ENCODE measurements around the gene KCNJ16. TPM values are rescaled to one million over a fixed set of nuclear protein-coding genes. Genes with fewer than 3 reads are reported as not detected.

KCNJ16 gene
- total and polyA plus RNA-seq, 4 donors = 26.8 to 82.7 (median 62.4) TPM

DNA sequence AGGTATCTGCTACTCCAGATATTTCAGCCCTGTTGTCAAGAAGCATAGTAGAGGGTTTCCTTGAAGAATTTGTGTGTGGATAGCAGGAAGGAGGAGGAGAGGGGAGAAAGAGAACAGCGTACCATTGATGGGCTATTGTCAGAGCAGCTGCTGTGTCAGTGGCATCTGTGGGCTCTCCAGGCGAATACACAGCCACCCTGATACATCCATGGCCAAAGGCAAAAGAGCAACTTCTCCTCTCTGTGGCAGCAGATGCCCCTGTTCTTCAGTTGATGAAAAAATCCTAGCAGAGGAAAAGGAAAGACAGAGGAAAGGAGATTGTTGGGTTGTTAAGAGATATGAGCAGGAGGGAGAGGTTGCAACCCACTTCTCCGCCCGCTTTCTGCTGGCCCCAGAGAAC, 82.1 kb downstream of the KCNJ16 start:
- Histone ChIP-seq H3K27me3 (ENCODE audit: control insufficient read depth, insufficient read depth, low read length) (no peaks in the 10 kb centered on the region), H3K36me3 (ENCODE audit: control insufficient read depth, insufficient read depth, low read length) (no peaks in the 10 kb centered on the region), H3K4me1 (ENCODE audit: control insufficient read depth, insufficient read depth, low read length) (no peaks in the 10 kb centered on the region), H3K4me3 (ENCODE audit: low read depth, low read length) (no peak overlapping the region), H3K9me3 (ENCODE audit: control insufficient read depth, insufficient read depth, low read length) (no peaks in the 10 kb centered on the region), H3K27ac (ENCODE audit: low read depth, low read length) (no peak overlapping the region)
- no peak for DNase-seq (ENCODE audit: low read depth in 4 of 6, low spot score in 6 of 6)
- 87% methylated on average over 3 of the region's 4 CpGs for WGBS (ENCODE audit: insufficient coverage)

GRCh38 chr17:70158180-70158579, 83.2 kb downstream of the KCNJ16 start:
- H3K9me3 ChIP-seq (ENCODE audit: control insufficient read depth, insufficient read depth, low read length) = no peaks in the 10 kb centered on the region
- 40% methylated on average over 1 of the region's 4 CpGs for WGBS (ENCODE audit: insufficient coverage)
- DNase-seq (ENCODE audit: low read depth in 4 of 6, low spot score in 6 of 6) = no peak
- no peaks in the 10 kb centered on the region for H3K27me3 ChIP-seq (ENCODE audit: control insufficient read depth, insufficient read depth, low read length)
- no peak overlapping the region for H3K27ac ChIP-seq (ENCODE audit: low read depth, low read length)
- no peaks in the 10 kb centered on the region for H3K4me1 ChIP-seq (ENCODE audit: control insufficient read depth, insufficient read depth, low read length)
- no peaks in the 10 kb centered on the region for H3K36me3 ChIP-seq (ENCODE audit: control insufficient read depth, insufficient read depth, low read length)
- no peak overlapping the region for H3K4me3 ChIP-seq (ENCODE audit: low read depth, low read length)

DNA sequence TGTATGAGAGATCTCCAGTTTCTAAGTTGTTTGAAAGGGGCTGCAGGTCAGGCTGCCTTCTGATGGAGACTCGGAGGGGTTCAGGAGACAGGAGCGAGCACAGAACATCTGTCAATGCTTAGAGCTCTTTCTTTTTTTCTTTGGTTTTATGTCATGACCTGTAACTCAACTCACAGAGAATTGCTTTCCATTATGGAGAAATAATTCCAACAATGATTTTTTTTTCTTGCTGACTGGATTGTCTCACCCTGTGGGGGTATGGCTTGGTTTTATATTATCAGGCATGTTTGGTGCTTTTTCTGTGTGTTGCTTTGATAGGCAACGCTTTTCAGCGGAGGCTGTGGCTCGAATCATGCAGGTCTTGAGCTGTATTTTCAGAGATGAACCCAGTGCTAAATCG, 83.6 kb downstream of the KCNJ16 start:
- Histone ChIP-seq H3K27ac (ENCODE audit: low read depth, low read length) (no peak overlapping the region), H3K36me3 (ENCODE audit: control insufficient read depth, insufficient read depth, low read length) (no peaks in the 10 kb centered on the region), H3K27me3 (ENCODE audit: control insufficient read depth, insufficient read depth, low read length) (no peaks in the 10 kb centered on the region), H3K4me1 (ENCODE audit: control insufficient read depth, insufficient read depth, low read length) (no peaks in the 10 kb centered on the region), H3K4me3 (ENCODE audit: low read depth, low read length) (no peak overlapping the region), H3K9me3 (ENCODE audit: control insufficient read depth, insufficient read depth, low read length) (no peaks in the 10 kb centered on the region)
- WGBS (ENCODE audit: insufficient coverage) = 49% methylated on average over 5 of the region's 6 CpGs
- no peak for DNase-seq (ENCODE audit: low read depth in 4 of 6, low spot score in 6 of 6)

DNA sequence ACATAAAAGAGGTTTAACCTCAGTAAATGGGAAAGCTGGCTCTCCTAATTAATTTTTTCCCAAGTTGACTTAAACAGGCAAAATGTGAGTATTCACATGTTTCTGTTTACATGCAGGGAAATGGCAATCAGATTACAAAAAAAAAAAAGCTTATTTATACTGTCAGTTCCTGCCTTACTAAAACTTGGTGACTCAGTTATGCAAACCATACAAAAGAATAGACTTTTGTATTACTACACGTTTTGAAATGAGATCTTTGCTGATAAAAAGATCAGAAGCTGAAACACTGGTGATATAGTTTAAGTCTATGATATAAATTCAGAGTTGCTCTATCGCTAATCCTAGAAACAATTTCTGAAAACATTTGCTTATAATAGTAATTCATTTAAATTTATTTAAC, 85.0 kb downstream of the KCNJ16 start:
- Histone ChIP-seq H3K27ac (ENCODE audit: low read depth, low read length) (no peak overlapping the region), H3K4me3 (ENCODE audit: low read depth, low read length) (no peak overlapping the region), H3K27me3 (ENCODE audit: control insufficient read depth, insufficient read depth, low read length) (no peaks in the 10 kb centered on the region), H3K9me3 (ENCODE audit: control insufficient read depth, insufficient read depth, low read length) (no peaks in the 10 kb centered on the region), H3K36me3 (ENCODE audit: control insufficient read depth, insufficient read depth, low read length) (no peaks in the 10 kb centered on the region), H3K4me1 (ENCODE audit: control insufficient read depth, insufficient read depth, low read length) (no peaks in the 10 kb centered on the region)
- whole genome bisulfite sequencing (ENCODE audit: insufficient coverage) = no CpG with 5 or more reads among the region's 2 CpGs
- DNase-seq (ENCODE audit: low read depth in 4 of 6, low spot score in 6 of 6) = no peak

DNA sequence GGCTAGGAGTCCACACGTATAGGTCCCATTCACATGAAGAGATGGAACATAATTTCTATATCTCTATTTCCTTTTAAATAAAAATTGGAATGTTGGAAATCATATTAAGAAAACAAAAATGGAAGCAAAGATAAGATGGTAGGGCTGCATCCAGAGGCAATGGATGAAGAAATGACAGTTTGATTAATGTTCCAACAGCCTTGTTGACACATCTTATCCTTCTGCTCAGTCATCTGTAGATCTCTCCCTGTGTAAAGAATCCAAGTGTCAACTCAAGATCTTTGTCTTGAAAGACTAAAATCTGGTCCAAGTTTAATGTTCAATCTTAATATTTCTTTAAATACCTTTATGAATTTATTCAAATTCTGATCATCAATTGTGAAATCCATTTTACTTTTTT, 86.5 kb downstream of the KCNJ16 start:
- H3K27ac ChIP-seq (ENCODE audit: low read depth, low read length) = no peak overlapping the region
- no CpG with 5 or more reads among the region's 1 CpG for WGBS (ENCODE audit: insufficient coverage)
- no peak for DNase-seq (ENCODE audit: low read depth in 4 of 6, low spot score in 6 of 6)

GRCh38 chr17:70165383-70165782, 90.4 kb downstream of the KCNJ16 start:
- H3K27me3 ChIP-seq (ENCODE audit: control insufficient read depth, insufficient read depth, low read length) = peaks cover 6% of the 10 kb centered on the region
- H3K9me3 ChIP-seq (ENCODE audit: control insufficient read depth, insufficient read depth, low read length) = no peaks in the 10 kb centered on the region
- peaks cover 14% of the 10 kb centered on the region for H3K4me1 ChIP-seq (ENCODE audit: control insufficient read depth, insufficient read depth, low read length)
- WGBS (ENCODE audit: insufficient coverage) = 60% methylated on average over 1 of the region's 2 CpGs
- H3K36me3 ChIP-seq (ENCODE audit: control insufficient read depth, insufficient read depth, low read length) = no peaks in the 10 kb centered on the region
- H3K4me3 ChIP-seq (ENCODE audit: low read depth, low read length) = no peak overlapping the region
- DNase-seq (ENCODE audit: low read depth in 4 of 6, low spot score in 6 of 6) = no peak
- H3K27ac ChIP-seq (ENCODE audit: low read depth, low read length) = no peak overlapping the region

More for the DNA sequence above, 86.5 kb downstream of the KCNJ16 start:
- Histone ChIP-seq H3K9me3 (ENCODE audit: control insufficient read depth, insufficient read depth, low read length) (no peaks in the 10 kb centered on the region), H3K36me3 (ENCODE audit: control insufficient read depth, insufficient read depth, low read length) (no peaks in the 10 kb centered on the region), H3K4me3 (ENCODE audit: low read depth, low read length) (no peak overlapping the region), H3K4me1 (ENCODE audit: control insufficient read depth, insufficient read depth, low read length) (no peaks in the 10 kb centered on the region), H3K27me3 (ENCODE audit: control insufficient read depth, insufficient read depth, low read length) (no peaks in the 10 kb centered on the region)

GRCh38 chr17:70166615-70167014, 91.6 kb downstream of the KCNJ16 start:
- Histone ChIP-seq H3K9me3 (ENCODE audit: control insufficient read depth, insufficient read depth, low read length) (no peaks in the 10 kb centered on the region), H3K36me3 (ENCODE audit: control insufficient read depth, insufficient read depth, low read length) (no peaks in the 10 kb centered on the region), H3K27ac (ENCODE audit: low read depth, low read length) (no peak overlapping the region), H3K27me3 (ENCODE audit: control insufficient read depth, insufficient read depth, low read length) (peaks cover 6% of the 10 kb centered on the region), H3K4me1 (ENCODE audit: control insufficient read depth, insufficient read depth, low read length) (peaks cover 14% of the 10 kb centered on the region), H3K4me3 (ENCODE audit: low read depth, low read length) (no peak overlapping the region)
- DNase-seq (ENCODE audit: low read depth in 4 of 6, low spot score in 6 of 6) = peak in 1 of 6 donors; percentile 58
- WGBS (ENCODE audit: insufficient coverage) = 100% methylated on average over 1 of the region's 4 CpGs

- peaks cover 8% of the 10 kb centered on the region for H3K27me3 ChIP-seq (ENCODE audit: control insufficient read depth, insufficient read depth, low read length)
- H3K4me1 ChIP-seq (ENCODE audit: control insufficient read depth, insufficient read depth, low read length) = peaks cover 14% of the 10 kb centered on the region
- peak in 5 of 6 donors; percentile 42 to 89 (median 64) for DNase-seq (ENCODE audit: low read depth in 4 of 6, low spot score in 6 of 6)
- under 1% methylated on average over 30 of the region's 45 CpGs for WGBS (ENCODE audit: insufficient coverage)
- no peaks in the 10 kb centered on the region for H3K9me3 ChIP-seq (ENCODE audit: control insufficient read depth, insufficient read depth, low read length)
- no peaks in the 10 kb centered on the region for H3K36me3 ChIP-seq (ENCODE audit: control insufficient read depth, insufficient read depth, low read length)
- peak overlapping the region; percentile 69 for H3K4me3 ChIP-seq (ENCODE audit: low read depth, low read length)
- H3K27ac ChIP-seq (ENCODE audit: low read depth, low read length) = peak overlapping the region; percentile 92
Observed at GRCh38 chr17:70168044-70168976, 93.3 kb downstream of the KCNJ16 start.

DNA sequence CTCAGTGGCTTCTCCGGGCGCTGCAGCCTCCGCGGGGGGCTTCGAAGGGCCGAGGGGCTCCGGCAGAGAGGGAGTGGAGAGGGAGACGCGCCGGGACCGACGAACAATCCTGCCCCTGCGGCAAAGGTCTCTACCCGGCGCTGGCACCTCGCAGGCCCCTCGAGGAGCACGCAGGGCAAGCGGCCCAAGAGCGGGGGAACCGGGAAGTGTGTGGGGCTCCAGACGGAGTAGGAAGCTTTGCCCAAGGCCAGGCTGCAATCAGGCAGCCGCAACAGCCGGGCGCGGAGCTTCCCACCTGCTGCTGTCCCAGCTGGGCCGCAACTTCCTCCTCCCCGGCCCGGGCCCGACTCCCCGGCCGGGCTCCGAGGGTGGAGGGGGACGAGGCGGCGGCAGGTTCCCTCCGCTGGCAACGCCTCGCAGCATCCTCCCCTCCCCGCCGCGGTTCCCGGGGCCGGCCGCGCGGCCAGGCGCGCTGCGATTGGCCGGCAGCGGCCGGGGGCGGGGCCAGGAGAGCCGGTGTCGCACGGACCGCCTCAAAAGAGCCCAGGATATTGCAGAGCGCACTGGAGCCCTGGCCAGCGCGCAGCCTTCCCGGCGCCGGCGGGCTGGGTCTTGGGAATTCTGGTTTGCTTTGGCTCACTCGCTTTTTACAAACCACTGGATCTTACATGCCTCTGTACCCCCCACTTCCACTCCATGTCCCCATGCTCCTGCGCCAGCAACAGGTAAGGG, 94.1 kb downstream of the KCNJ16 start, which contains the start of gene KCNJ2:
KCNJ2 (plus strand) TSS at position 556 of the 732 bp plus-strand sequence. CDS start 5,508 bp downstream, outside the sequence.
- Histone ChIP-seq H3K9me3 (ENCODE audit: control insufficient read depth, insufficient read depth, low read length) (no peaks in the 10 kb centered on the region), H3K36me3 (ENCODE audit: control insufficient read depth, insufficient read depth, low read length) (no peaks in the 10 kb centered on the region), H3K4me1 (ENCODE audit: control insufficient read depth, insufficient read depth, low read length) (peaks cover 14% of the 10 kb centered on the region), H3K4me3 (ENCODE audit: low read depth, low read length) (peak within 1 kb of the TSS; percentile 69), H3K27ac (ENCODE audit: low read depth, low read length) (peak within 1 kb of the TSS; percentile 92), H3K27me3 (ENCODE audit: control insufficient read depth, insufficient read depth, low read length) (peaks cover 8% of the 10 kb centered on the region)
- peak; percentile 60 to 94 (median 77) for DNase-seq (ENCODE audit: low read depth in 4 of 6, low spot score in 6 of 6)
- under 1% methylated on average over 65 of the region's 67 CpGs for WGBS (ENCODE audit: insufficient coverage)

All from spinal cord (tissue), 10 donors.